ENCODE data around the gene MTFP1. TPM values are rescaled to one million over a fixed set of nuclear protein-coding genes. Genes with fewer than 3 reads are reported as not detected.
"Not testable (repeated sequence)": the region's sequence is repeated elsewhere in the genome, so short reads cannot be mapped to it uniquely, and the experiment has no call there.

MTFP1 gene
- total RNA-seq, 1 experiment from 2014 or later = 18.5 TPM

GRCh38 chr22:30457981-30458380, 32.4 kb downstream of the MTFP1 start:
- DNase-seq = no peak
- BruUV-seq (replicated peaks) = no TSS peak
- Histone ChIP-seq H4K20me1 (ENCODE audit: insufficient read depth) (no peaks in the 10 kb centered on the region), H3K4me3 (no peak overlapping the region), H3K9me3 (ENCODE audit: insufficient read depth, low read depth) (no peaks in the 10 kb centered on the region), H3K79me2 (ENCODE audit: low read depth) (no peaks in the 10 kb centered on the region), H3K36me3 (ENCODE audit: low read depth) (no peaks in the 10 kb centered on the region), H2AFZ (no peak overlapping the region), H3K9me2 (ENCODE audit: insufficient read depth) (no peaks in the 10 kb centered on the region), H3K4me1 (replicated peaks; ENCODE audit: insufficient read depth) (no peaks in the 10 kb centered on the region), H3K4me2 (no peak overlapping the region), H3F3A (ENCODE audit: insufficient read depth, low read depth) (peaks cover 6% of the 10 kb centered on the region; the same call in 1 of the 2 replicates), H3K27ac (no peak overlapping the region), H3K27me3 (ENCODE audit: insufficient read depth, low read depth) (no peaks in the 10 kb centered on the region)
- POLR2A ChIA-PET (ENCODE audit: unreplicated experiment) = no interaction called here
- CTCF ChIA-PET = interaction anchor here (0.6 kb wide), 1 partner anchor 15 kb away, joined by 4 read pairs; no protein-coding TSS in a partner anchor
- no peak for TF ChIP-seq CTCF (conservative IDR thresholded peaks at IDR 0.05)
- TF ChIP-seq EZH2 (IDR thresholded peaks at IDR 0.05; ENCODE audit: low read depth) = no peak
- intact Hi-C loops (cut with micrococcal nuclease; ENCODE audit: unreplicated experiment) = no loop called here

GRCh38 chr22:30459181-30460052, 33.8 kb downstream of the MTFP1 start:
- no peaks in the 10 kb centered on the region for H3K36me3 ChIP-seq (ENCODE audit: low read depth)
- H3K4me1 ChIP-seq (replicated peaks; ENCODE audit: insufficient read depth) = no peaks in the 10 kb centered on the region
- no peak overlapping the region for H3K4me3 ChIP-seq
- H3K9me2 ChIP-seq (ENCODE audit: insufficient read depth) = no peaks in the 10 kb centered on the region; the same call in 1 of the 2 replicates
- peak in 1 of 2 experiments; percentile 27 for DNase-seq
- H4K20me1 ChIP-seq (ENCODE audit: insufficient read depth) = no peaks in the 10 kb centered on the region
- no peaks in the 10 kb centered on the region for H3K9me3 ChIP-seq (ENCODE audit: insufficient read depth, low read depth)
- no TSS peak for BruUV-seq (replicated peaks)
- no peak overlapping the region for H3K27ac ChIP-seq
- intact Hi-C loops (cut with micrococcal nuclease; ENCODE audit: unreplicated experiment) = no loop called here
- H2AFZ ChIP-seq = no peak overlapping the region
- CTCF ChIA-PET = no interaction called here
- H3K4me2 ChIP-seq = no peak overlapping the region
- no peak for TF ChIP-seq CTCF (conservative IDR thresholded peaks at IDR 0.05)
- TF ChIP-seq EZH2 (IDR thresholded peaks at IDR 0.05; ENCODE audit: low read depth) = no peak
- no peaks in the 10 kb centered on the region for H3K79me2 ChIP-seq (ENCODE audit: low read depth)
- POLR2A ChIA-PET (ENCODE audit: unreplicated experiment) = no interaction called here
- no peaks in the 10 kb centered on the region for H3K27me3 ChIP-seq (ENCODE audit: insufficient read depth, low read depth)
- H3F3A ChIP-seq (ENCODE audit: insufficient read depth, low read depth) = no peaks in the 10 kb centered on the region

- H3K9me2 ChIP-seq (ENCODE audit: insufficient read depth) = no peaks in the 10 kb centered on the region; the same call in 1 of the 2 replicates
- ChIA-PET CTCF (no interaction called here), POLR2A (ENCODE audit: unreplicated experiment) (no interaction called here)
- H3F3A ChIP-seq (ENCODE audit: insufficient read depth, low read depth) = no peaks in the 10 kb centered on the region
- H3K4me1 ChIP-seq (replicated peaks; ENCODE audit: insufficient read depth) = no peaks in the 10 kb centered on the region
- no peaks in the 10 kb centered on the region for H3K27me3 ChIP-seq (ENCODE audit: insufficient read depth, low read depth)
- no peak overlapping the region for H3K4me2 ChIP-seq
- no peak overlapping the region for H2AFZ ChIP-seq
- no peak overlapping the region for H3K27ac ChIP-seq
- TF ChIP-seq CTCF (conservative IDR thresholded peaks at IDR 0.05) (no peak), EZH2 (IDR thresholded peaks at IDR 0.05; ENCODE audit: low read depth) (no peak)
- no peaks in the 10 kb centered on the region for H4K20me1 ChIP-seq (ENCODE audit: insufficient read depth)
- no peak overlapping the region for H3K4me3 ChIP-seq
- BruUV-seq (replicated peaks) = no TSS peak
- H3K79me2 ChIP-seq (ENCODE audit: low read depth) = no peaks in the 10 kb centered on the region
- peak in 1 of 2 experiments; percentile 12 for DNase-seq
- H3K9me3 ChIP-seq (ENCODE audit: insufficient read depth, low read depth) = no peaks in the 10 kb centered on the region
- no peaks in the 10 kb centered on the region for H3K36me3 ChIP-seq (ENCODE audit: low read depth)
- intact Hi-C loops (cut with micrococcal nuclease; ENCODE audit: unreplicated experiment) = no loop called here
These were observed 34.6 kb downstream of the MTFP1 start for GRCh38 chr22:30460147-30460546.

GRCh38 chr22:30460555-30460954, 35.0 kb downstream of the MTFP1 start:
- CTCF ChIA-PET, H3K4me3 ChIP-seq: not testable (repeated sequence)

More at GRCh38 chr22:30460555-30460954, 35.0 kb downstream of the MTFP1 start:
- H3K9me2 ChIP-seq (ENCODE audit: insufficient read depth); POLR2A ChIA-PET (ENCODE audit: unreplicated experiment); H3K4me1 ChIP-seq (replicated peaks; ENCODE audit: insufficient read depth); H3K9me3 ChIP-seq (ENCODE audit: insufficient read depth, low read depth); DNase-seq; H3K27ac ChIP-seq; H3K36me3 ChIP-seq (ENCODE audit: low read depth); intact Hi-C loops (cut with micrococcal nuclease; ENCODE audit: unreplicated experiment); H2AFZ ChIP-seq; H3K27me3 ChIP-seq (ENCODE audit: insufficient read depth, low read depth); H3K79me2 ChIP-seq (ENCODE audit: low read depth); H4K20me1 ChIP-seq (ENCODE audit: insufficient read depth); H3F3A ChIP-seq (ENCODE audit: insufficient read depth, low read depth); BruUV-seq (replicated peaks); H3K4me2 ChIP-seq: not testable (repeated sequence)
